22Rv1 (cell line): ENCODE measurements around the gene SLC25A13.

Experiments used
- H3K27ac ChIP-seq: fragments of 450-650 bp; 2 replicates; pipeline ENCODE4 v1.5.1; 2017
- ZFX ChIP-seq: fragments of 450-650 bp; IDR thresholded peaks from 2 replicates; pipeline ENCODE4 v1.6.1; 2017; ENCODE audit warnings: antibody characterized with exemption, borderline replicate concordance
- TF ChIP-seq, protein P1 (sequence below): fragments of 450-650 bp; IDR thresholded peaks from 2 replicates; pipeline ENCODE4 v1.5.1; 2017; ENCODE audit warnings: mild to moderate bottlenecking

SLC25A13 gene

DNA sequence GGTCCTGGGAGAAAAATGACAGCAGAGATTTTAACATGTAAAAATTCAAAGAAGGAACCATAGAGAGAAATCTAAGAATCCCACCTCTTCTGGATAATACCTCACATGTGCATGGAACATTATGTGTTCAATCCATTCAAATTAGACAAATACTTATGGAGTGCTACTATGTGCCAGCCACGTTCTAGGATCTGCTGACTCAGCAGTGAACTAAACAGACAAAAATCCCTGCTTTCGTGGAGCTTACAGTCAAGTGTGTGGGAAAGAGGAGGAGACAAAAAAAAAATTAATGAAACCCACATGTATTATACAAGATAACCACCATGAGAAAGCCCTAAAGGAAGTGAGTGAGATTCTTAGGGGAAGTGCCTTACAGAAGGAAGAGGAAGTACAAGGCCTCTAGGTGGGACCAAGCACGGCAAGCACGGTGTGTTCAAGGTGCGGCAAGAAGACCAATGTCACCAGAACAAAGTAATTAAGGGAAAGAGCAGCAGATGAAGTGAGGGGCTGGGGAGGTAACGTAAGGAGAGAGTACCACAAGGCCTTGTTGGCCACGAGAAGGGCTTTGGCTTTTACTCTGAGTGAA, 71.0 kb downstream of the SLC25A13 start:
- H3K27ac ChIP-seq, result no peak overlapping the region
- TF ChIP-seq, protein P1, sequence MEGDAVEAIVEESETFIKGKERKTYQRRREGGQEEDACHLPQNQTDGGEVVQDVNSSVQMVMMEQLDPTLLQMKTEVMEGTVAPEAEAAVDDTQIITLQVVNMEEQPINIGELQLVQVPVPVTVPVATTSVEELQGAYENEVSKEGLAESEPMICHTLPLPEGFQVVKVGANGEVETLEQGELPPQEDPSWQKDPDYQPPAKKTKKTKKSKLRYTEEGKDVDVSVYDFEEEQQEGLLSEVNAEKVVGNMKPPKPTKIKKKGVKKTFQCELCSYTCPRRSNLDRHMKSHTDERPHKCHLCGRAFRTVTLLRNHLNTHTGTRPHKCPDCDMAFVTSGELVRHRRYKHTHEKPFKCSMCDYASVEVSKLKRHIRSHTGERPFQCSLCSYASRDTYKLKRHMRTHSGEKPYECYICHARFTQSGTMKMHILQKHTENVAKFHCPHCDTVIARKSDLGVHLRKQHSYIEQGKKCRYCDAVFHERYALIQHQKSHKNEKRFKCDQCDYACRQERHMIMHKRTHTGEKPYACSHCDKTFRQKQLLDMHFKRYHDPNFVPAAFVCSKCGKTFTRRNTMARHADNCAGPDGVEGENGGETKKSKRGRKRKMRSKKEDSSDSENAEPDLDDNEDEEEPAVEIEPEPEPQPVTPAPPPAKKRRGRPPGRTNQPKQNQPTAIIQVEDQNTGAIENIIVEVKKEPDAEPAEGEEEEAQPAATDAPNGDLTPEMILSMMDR, result no peak
- TF ChIP-seq ZFX, result no peak

DNA sequence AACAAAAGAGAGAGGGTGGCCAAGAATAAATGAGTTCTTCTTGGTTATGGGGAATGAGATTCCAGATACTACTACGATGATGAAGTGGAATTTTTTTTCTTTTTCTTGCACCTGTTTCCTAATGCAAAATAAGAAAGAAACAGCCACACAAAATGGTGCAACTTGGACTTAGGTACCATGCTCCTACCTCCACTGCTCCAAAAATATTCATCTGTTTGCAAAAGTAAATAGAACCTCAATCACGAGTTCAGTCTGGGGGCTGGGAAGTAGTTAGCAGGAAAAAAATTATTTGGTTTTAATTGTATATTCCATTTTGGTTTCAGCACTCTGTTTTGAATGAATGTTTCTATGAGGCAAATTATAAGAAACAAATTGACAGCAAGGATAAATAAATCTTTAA, 73.5 kb downstream of the SLC25A13 start:
- no peak overlapping the region for H3K27ac ChIP-seq
- TF ChIP-seq, protein P1, result no peak

DNA sequence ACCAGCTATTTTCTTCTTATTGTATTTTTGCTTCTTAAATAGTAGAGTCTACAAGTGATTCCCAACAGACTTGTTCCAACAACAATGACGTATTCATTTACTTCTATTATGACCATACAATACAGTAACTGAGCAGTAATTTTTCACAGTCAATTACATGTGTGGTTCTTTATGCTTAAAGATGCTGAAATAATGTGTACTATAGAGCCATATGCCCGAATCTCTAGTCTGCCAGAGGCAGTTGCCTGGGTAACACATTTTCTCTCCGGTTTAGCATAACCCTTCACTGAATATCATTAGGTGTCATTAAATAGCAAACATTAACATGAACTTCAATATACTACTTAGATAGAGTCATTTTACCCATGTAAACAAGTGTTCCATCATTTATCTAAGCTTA, 75.0 kb downstream of the SLC25A13 start:
- TF ChIP-seq ZFX, result no peak
- TF ChIP-seq, protein P1, result no peak

DNA sequence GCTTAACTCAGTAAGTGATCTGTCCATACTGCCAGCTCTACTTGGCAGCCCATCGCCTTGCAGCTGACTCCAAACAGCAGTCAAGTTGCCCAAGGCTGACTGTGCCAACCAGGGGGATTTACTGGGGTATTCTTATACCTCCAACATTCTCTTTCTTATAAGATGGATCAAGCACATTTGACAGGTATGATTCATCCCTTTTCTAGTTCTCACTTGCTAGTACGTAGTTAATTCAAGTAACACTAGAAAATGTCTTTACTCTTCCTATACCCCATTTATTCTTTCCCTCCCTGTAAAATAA, 77.0 kb downstream of the SLC25A13 start:
- no peak overlapping the region for H3K27ac ChIP-seq
- TF ChIP-seq, protein P1, result no peak
- no peak for TF ChIP-seq ZFX

More for the DNA sequence above, 75.0 kb downstream of the SLC25A13 start:
- no peak overlapping the region for H3K27ac ChIP-seq

DNA sequence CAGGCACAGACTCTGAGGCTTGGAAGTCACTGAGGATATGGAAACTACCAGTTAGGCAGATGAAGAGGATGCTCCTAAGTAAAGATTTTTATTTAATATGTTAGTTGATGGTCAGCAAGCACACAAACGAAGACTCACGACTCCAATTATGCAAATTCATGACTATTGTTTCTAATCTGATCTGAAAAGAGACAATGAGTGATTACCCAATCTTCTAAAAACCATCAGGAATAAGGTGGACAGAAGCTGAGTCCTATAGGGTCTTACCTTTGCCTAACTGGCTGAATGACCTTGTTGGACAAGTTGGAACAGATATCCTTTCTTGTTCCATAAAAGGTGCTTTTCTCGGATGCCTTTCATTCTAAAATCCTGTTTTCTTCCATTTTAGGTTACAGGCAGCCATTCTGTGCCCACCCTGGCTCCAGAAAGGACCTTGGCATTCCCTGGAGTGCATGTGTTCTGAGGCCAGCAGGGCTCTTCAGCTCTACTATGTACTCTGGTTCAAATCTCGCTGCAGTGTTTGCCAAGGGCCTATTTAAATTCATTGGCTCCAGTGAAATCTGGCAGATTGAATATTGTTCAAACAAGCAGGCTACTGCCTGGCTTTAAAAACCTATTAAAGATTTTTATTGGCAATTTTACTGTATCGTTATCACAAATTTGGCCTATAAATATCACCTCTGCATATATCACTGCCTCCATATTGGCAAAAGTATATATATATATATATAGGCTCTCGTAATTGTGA, 77.5 kb downstream of the SLC25A13 start:
- H3K27ac ChIP-seq, result no peak overlapping the region
- no peak for TF ChIP-seq ZFX

DNA sequence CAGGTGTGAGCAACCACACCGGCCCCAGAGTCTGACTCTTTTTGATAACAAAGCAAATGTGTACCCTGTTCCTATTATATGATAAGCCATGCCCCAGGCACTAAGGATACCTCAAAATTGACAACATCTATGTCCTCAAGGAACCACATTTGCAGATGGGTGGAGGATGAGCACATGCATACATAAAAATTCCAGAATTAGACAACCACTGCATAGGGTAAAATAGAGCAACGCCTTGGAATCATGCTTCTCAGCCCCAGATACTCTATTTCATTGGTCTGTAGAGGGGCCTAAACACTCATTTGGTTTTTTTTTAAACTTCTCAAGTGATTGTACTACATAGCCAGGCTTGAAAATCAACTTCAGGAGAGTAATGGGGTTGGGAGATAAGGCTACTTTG, 78.7 kb downstream of the SLC25A13 start:
- TF ChIP-seq, protein P1, result no peak
- TF ChIP-seq ZFX, result no peak
- no peak overlapping the region for H3K27ac ChIP-seq

DNA sequence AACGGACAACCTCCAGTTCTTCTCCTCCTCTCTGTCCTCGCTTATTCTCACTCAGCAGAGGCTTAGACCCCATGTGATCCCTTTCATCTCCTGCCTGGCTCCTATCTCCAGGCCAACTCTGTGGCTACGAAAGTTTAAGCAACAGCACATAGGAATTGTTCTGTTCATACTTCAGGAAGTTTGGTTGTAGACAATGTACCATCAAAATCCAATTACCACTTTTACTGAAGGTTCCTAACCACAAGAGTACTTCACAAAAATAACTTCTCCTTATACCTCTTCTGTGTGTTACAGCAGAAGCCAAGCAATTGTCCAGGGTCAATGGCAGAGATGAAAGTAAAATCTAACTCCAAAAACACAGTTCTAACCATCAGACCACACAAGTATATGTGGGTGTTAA, 80.0 kb downstream of the SLC25A13 start:
- H3K27ac ChIP-seq, result no peak overlapping the region
- TF ChIP-seq, protein P1, result no peak
- no peak for TF ChIP-seq ZFX
